Upper lobe of left lung (tissue), 4 donors: ENCODE results near the gene RASGRF1.

Experiments used
- EP300 ChIP-seq, 4 donors: sonication (generic); formaldehyde crosslinking; IDR thresholded peaks; one replicate each; pipeline ENCODE4 v1.5.1; 2017; ENCODE audit warnings: antibody characterized with exemption in 4 of 4, control low read depth in 2 of 4
- POLR2A ChIP-seq, 4 donors: fragments of 450-650 bp; IDR thresholded peaks; one replicate each; pipeline ENCODE4 v1.5.1; 2016 to 2017; ENCODE audit warnings: antibody characterized with exemption in 4 of 4, mild to moderate bottlenecking in 2 of 4
- TF ChIP-seq, protein P1 (sequence below), 6 experiments: fragments of 450-650 bp in 4 of 6; fragments of 200-600 bp in 2 of 6; sonication (generic) in 2 of 6; IDR thresholded peaks; one replicate each; pipeline ENCODE4 v1.5.1; 2016 to 2019; ENCODE audit warnings: antibody characterized with exemption in 6 of 6

GRCh38 chr15:78995921-78996893, 94.4 kb downstream of the RASGRF1 start:
- TF ChIP-seq, protein P1, sequence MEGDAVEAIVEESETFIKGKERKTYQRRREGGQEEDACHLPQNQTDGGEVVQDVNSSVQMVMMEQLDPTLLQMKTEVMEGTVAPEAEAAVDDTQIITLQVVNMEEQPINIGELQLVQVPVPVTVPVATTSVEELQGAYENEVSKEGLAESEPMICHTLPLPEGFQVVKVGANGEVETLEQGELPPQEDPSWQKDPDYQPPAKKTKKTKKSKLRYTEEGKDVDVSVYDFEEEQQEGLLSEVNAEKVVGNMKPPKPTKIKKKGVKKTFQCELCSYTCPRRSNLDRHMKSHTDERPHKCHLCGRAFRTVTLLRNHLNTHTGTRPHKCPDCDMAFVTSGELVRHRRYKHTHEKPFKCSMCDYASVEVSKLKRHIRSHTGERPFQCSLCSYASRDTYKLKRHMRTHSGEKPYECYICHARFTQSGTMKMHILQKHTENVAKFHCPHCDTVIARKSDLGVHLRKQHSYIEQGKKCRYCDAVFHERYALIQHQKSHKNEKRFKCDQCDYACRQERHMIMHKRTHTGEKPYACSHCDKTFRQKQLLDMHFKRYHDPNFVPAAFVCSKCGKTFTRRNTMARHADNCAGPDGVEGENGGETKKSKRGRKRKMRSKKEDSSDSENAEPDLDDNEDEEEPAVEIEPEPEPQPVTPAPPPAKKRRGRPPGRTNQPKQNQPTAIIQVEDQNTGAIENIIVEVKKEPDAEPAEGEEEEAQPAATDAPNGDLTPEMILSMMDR (IDR thresholded peaks at IDR 0.05): no peak
- no peak for TF ChIP-seq EP300 (IDR thresholded peaks at IDR 0.05)
- no peak for TF ChIP-seq POLR2A (IDR thresholded peaks at IDR 0.05)
